PC-9 (cell line): ENCODE data around the gene BPIFB3. TPM values are rescaled to one million over a fixed set of nuclear protein-coding genes. Genes with fewer than 3 reads are reported as not detected.

Experiments used
- BruUV-seq: library from RNA; stranded (reverse); fragments of 400-500 nt; replicated peaks from 2 replicates; lab custom pipeline; 2021; lab: Mats Ljungman, UMichigan
- CTCF ChIA-PET: fragments of 300-600 bp; sonication (Branson Sonifier 250); formaldehyde crosslinking; loops from one replicate; lab custom pipeline; 2022; ENCODE audit warnings: antibody characterized with exemption; lab: Charles Lee
- POLR2A ChIA-PET: fragments of 300-600 bp; sonication (Branson Sonifier 250); formaldehyde crosslinking; loops from one replicate; lab custom pipeline; 2022; ENCODE audit warnings: antibody characterized with exemption; ENCODE audit not compliant: unreplicated experiment; lab: Charles Lee
- DNase-seq, 2 experiments: peaks; one replicate each; pipeline versions ENCODE4 v3.0.0 to v3.0.0-alpha.2; 2015 to 2022; ENCODE audit warnings: mixed read lengths in 1 of 2
- H2AFZ ChIP-seq: fragments of 200-600 bp; sonication (generic); 2 replicates; pipeline ENCODE4 v1.8.1; 2017; ENCODE audit warnings: antibody characterized with exemption
- H3F3A ChIP-seq: fragments of 200-600 bp; sonication (generic); 2 replicates; pipeline ENCODE4 v1.8.1; 2017; ENCODE audit warnings: antibody characterized with exemption, mild to moderate bottlenecking, low read depth; ENCODE audit not compliant: insufficient read depth
- H3K27ac ChIP-seq: fragments of 200-600 bp; sonication (generic); 2 replicates; pipeline ENCODE4 v1.6.1; 2016; ENCODE audit warnings: mixed run types
- H3K27me3 ChIP-seq: fragments of 200-600 bp; sonication (generic); 2 replicates; pipeline ENCODE4 v1.6.1; 2016; ENCODE audit warnings: low read depth, mixed run types; ENCODE audit not compliant: insufficient read depth
- H3K36me3 ChIP-seq: fragments of 200-600 bp; sonication (generic); 2 replicates; pipeline ENCODE4 v1.6.1; 2016; ENCODE audit warnings: low read depth, mixed run types
- H3K4me1 ChIP-seq: fragments of 200-600 bp; sonication (generic); replicated peaks from 2 replicates; pipeline ENCODE4 v1.6.1; 2016; ENCODE audit warnings: mixed run types; ENCODE audit not compliant: insufficient read depth
- H3K4me2 ChIP-seq: fragments of 200-600 bp; sonication (generic); 2 replicates; pipeline ENCODE4 v1.6.1; 2017; ENCODE audit warnings: mixed run types
- H3K4me3 ChIP-seq: fragments of 200-600 bp; sonication (generic); 2 replicates; pipeline ENCODE4 v1.6.1; 2016; ENCODE audit warnings: mixed run types
- H3K79me2 ChIP-seq: fragments of 200-600 bp; sonication (generic); 2 replicates; pipeline ENCODE4 v1.6.1; 2017; ENCODE audit warnings: low read depth, mixed run types
- H3K9me2 ChIP-seq: fragments of 200-600 bp; sonication (generic); 2 replicates; pipeline ENCODE4 v1.8.1; 2017; ENCODE audit warnings: mild to moderate bottlenecking; ENCODE audit not compliant: insufficient read depth
- H3K9me3 ChIP-seq: fragments of 200-600 bp; sonication (generic); 2 replicates; pipeline ENCODE4 v1.8.1; 2016; ENCODE audit warnings: low read depth; ENCODE audit not compliant: insufficient read depth
- H4K20me1 ChIP-seq: fragments of 200-600 bp; sonication (generic); 2 replicates; pipeline ENCODE4 v1.8.1; 2017; ENCODE audit not compliant: insufficient read depth
- EZH2 ChIP-seq: fragments of 200-600 bp; sonication (generic); IDR thresholded peaks from 2 replicates; pipeline ENCODE4 v1.8.0; 2017; ENCODE audit warnings: antibody characterized with exemption, low read depth
- intact Hi-C: fragments of 100-400 bp; cut with micrococcal nuclease; formaldehyde crosslinking; loops from one replicate; pipeline ENCODE4 v1.10.0; 2022; ENCODE audit not compliant: unreplicated experiment
- total RNA-seq: library from RNA; stranded (reverse); gene quantifications from 2 replicates; pipeline ENCODE4 v1.2.3, GENCODE V29; 2021
- TF ChIP-seq, protein P1 (sequence below): fragments of 200-600 bp; sonication (generic); conservative IDR thresholded peaks from 2 replicates; pipeline ENCODE4 v1.6.1; 2017; ENCODE audit warnings: mixed run types, antibody characterized with exemption, mild to moderate bottlenecking, moderate library complexity

The BPIFB3 gene
- total RNA-seq, 1 experiment from 2014 or later: not detected

GRCh38 chr20:33008336-33009213 is 45.1 kb upstream of the BPIFB3 start:
- Histone ChIP-seq H3K27ac (no peak overlapping the region), H3K79me2 (no peaks in the 10 kb centered on the region), H2AFZ (no peak overlapping the region), H4K20me1 (no peaks in the 10 kb centered on the region), H3K4me3 (no peak overlapping the region), H3K4me1 (no peaks in the 10 kb centered on the region), H3K27me3 (peaks cover 89% of the 10 kb centered on the region), H3F3A (no peaks in the 10 kb centered on the region), H3K9me3 (peaks cover 6% of the 10 kb centered on the region; the same call in 1 of the 2 replicates), H3K36me3 (no peaks in the 10 kb centered on the region), H3K4me2 (no peak overlapping the region), H3K9me2 (no peaks in the 10 kb centered on the region)
- intact Hi-C loops: no loop called here
- DNase-seq: no peak
- BruUV-seq: no TSS peak
- POLR2A ChIA-PET: no interaction called here
- CTCF ChIA-PET: no interaction called here
- TF ChIP-seq, protein P1, sequence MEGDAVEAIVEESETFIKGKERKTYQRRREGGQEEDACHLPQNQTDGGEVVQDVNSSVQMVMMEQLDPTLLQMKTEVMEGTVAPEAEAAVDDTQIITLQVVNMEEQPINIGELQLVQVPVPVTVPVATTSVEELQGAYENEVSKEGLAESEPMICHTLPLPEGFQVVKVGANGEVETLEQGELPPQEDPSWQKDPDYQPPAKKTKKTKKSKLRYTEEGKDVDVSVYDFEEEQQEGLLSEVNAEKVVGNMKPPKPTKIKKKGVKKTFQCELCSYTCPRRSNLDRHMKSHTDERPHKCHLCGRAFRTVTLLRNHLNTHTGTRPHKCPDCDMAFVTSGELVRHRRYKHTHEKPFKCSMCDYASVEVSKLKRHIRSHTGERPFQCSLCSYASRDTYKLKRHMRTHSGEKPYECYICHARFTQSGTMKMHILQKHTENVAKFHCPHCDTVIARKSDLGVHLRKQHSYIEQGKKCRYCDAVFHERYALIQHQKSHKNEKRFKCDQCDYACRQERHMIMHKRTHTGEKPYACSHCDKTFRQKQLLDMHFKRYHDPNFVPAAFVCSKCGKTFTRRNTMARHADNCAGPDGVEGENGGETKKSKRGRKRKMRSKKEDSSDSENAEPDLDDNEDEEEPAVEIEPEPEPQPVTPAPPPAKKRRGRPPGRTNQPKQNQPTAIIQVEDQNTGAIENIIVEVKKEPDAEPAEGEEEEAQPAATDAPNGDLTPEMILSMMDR: no peak
- TF ChIP-seq EZH2: no peak

DNA sequence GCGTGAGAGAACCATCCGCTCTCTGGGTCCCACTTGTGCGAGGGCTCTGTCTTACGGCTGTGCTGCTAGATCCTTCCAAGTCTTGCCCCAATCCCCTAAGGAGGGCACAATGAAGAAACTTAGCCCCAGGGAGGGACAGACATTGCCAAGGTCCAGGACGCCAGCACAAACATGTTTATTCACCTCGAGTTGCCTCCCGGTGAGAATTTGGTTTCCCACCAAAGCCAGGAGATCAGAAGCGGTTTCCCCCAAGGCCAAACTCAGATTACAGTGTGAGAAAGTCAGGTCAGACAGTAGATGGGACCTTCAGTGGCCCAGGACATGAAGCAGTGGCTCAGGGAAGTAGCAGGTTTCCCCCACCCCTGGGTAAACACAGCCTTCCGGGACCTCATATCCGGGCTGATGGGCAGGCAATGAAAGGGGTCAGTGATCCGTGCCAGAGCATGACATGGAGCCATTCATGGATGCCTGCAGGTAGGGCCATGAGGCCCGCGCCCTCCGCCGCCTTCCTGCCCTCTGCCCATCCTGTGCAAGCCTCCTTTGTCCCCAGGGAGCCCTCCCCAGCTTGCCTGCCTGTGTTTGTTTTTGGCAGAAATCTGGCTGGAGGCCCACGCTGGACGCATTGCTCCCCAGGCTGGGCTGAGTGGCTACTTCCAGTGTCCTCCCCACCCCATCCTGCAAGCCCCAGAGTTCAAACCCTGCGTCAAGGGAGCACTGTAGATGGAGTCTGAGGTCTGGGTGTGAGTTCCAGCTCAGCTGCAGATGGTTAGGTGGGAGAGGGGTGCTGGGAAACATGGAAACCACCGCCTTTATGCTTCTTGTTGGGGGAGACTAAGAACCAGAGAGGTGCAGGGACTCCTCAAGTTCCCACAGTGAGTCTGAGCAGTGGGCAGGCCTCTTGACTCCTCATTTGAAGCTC is 44.2 kb upstream of the BPIFB3 start:
- H3K9me2 ChIP-seq: no peaks in the 10 kb centered on the region
- ChIA-PET POLR2A (no interaction called here), CTCF (no interaction called here)
- no peak for DNase-seq
- H4K20me1 ChIP-seq: no peaks in the 10 kb centered on the region
- peaks cover 89% of the 10 kb centered on the region for H3K27me3 ChIP-seq
- no peak overlapping the region for H3K27ac ChIP-seq
- H3K4me3 ChIP-seq: no peak overlapping the region
- no peaks in the 10 kb centered on the region for H3K36me3 ChIP-seq
- H3K4me1 ChIP-seq: no peaks in the 10 kb centered on the region
- no peak overlapping the region for H2AFZ ChIP-seq
- BruUV-seq: no TSS peak
- TF ChIP-seq EZH2: no peak
- TF ChIP-seq, protein P1: no peak
- H3K79me2 ChIP-seq: no peaks in the 10 kb centered on the region
- no peak overlapping the region for H3K4me2 ChIP-seq
- peaks cover 6% of the 10 kb centered on the region; the same call in 1 of the 2 replicates for H3K9me3 ChIP-seq
- H3F3A ChIP-seq: no peaks in the 10 kb centered on the region
- intact Hi-C loops: no loop called here

DNA sequence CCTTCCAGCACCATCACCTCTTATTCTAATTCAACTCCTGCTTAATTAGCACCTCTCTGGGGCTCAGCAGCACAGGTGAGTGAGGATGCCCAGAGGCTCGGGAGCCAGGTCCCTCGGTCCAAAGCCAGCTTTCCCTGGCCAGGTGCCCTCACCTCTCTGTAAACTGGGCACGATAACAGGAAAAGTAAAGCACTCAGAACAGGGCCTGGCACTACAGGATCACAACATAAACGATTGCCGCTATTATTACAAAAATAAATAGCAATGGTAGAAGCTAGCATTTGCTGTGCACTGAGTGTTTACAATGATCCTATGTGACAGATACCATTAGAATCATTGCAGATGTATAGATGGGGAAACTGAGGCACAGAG is 43.6 kb upstream of the BPIFB3 start:
- H3K4me1 ChIP-seq: no peaks in the 10 kb centered on the region
- no peak for TF ChIP-seq EZH2
- TF ChIP-seq, protein P1: no peak
- H3K9me2 ChIP-seq: no peaks in the 10 kb centered on the region
- peaks cover 4% of the 10 kb centered on the region; the same call in 1 of the 2 replicates for H3K9me3 ChIP-seq
- no peaks in the 10 kb centered on the region for H3K79me2 ChIP-seq
- BruUV-seq: no TSS peak
- no peak for DNase-seq
- POLR2A ChIA-PET: no interaction called here
- H3K27me3 ChIP-seq: peaks cover 89% of the 10 kb centered on the region
- CTCF ChIA-PET: no interaction called here
- H2AFZ ChIP-seq: no peak overlapping the region
- H3K4me2 ChIP-seq: no peak overlapping the region
- H3K36me3 ChIP-seq: no peaks in the 10 kb centered on the region
- H3K4me3 ChIP-seq: no peak overlapping the region
- no peaks in the 10 kb centered on the region for H3F3A ChIP-seq
- intact Hi-C loops: no loop called here
- H4K20me1 ChIP-seq: no peaks in the 10 kb centered on the region
- H3K27ac ChIP-seq: no peak overlapping the region
